HL-60 (cell line): ENCODE data around the gene GUCY1B1.

ENCODE experiments used
- CTCF ChIP-seq: IDR thresholded peaks from one replicate; pipeline ENCODE4 v1.5.1; 2011; ENCODE audit warnings: low read length, control low read depth, inconsistent platforms; ENCODE audit not compliant: insufficient read depth
- GABPA ChIP-seq: IDR thresholded peaks from 2 replicates; pipeline ENCODE4 v1.6.1; 2012; ENCODE audit warnings: low read depth
- POLR2AphosphoS5 ChIP-seq: IDR thresholded peaks from 2 replicates; pipeline ENCODE4 v1.6.1; 2012; ENCODE audit warnings: low read depth
- REST ChIP-seq: IDR thresholded peaks from 2 replicates; pipeline ENCODE4 v1.6.1; 2012; ENCODE audit warnings: low read depth; ENCODE audit not compliant: insufficient replicate concordance
- SPI1 ChIP-seq: IDR thresholded peaks from 2 replicates; pipeline ENCODE4 v1.6.1; 2012; ENCODE audit warnings: low read depth, mild to moderate bottlenecking, borderline replicate concordance

- no peak for TF ChIP-seq POLR2AphosphoS5
- no peak for TF ChIP-seq CTCF
- TF ChIP-seq GABPA, result no peak
- no peak for TF ChIP-seq REST
- TF ChIP-seq SPI1, result no peak
Observed at GRCh38 chr4:155794589-155795236, 35.9 kb downstream of the GUCY1B1 start.
